Thyroid gland (tissue), 4 donors: ENCODE measurements around the gene SPINDOC.

Experiments
- POLR2A ChIP-seq, 2 donors: fragments of 450-650 bp; IDR thresholded peaks; one replicate each; pipeline ENCODE4 v1.6.1; 2017; ENCODE audit warnings: antibody characterized with exemption in 2 of 2, mild to moderate bottlenecking in 2 of 2, moderate library complexity in 1 of 2
- TF ChIP-seq, protein P1 (sequence below), 6 experiments: fragments of 200-600 bp in 3 of 6; fragments of 450-650 bp in 3 of 6; sonication (generic) in 3 of 6; IDR thresholded peaks; one replicate each; pipeline ENCODE4 v1.5.1; 2016 to 2019; ENCODE audit warnings: antibody characterized with exemption in 6 of 6, mild to moderate bottlenecking in 2 of 6, inconsistent platforms in 1 of 6, moderate library complexity in 1 of 6

DNA sequence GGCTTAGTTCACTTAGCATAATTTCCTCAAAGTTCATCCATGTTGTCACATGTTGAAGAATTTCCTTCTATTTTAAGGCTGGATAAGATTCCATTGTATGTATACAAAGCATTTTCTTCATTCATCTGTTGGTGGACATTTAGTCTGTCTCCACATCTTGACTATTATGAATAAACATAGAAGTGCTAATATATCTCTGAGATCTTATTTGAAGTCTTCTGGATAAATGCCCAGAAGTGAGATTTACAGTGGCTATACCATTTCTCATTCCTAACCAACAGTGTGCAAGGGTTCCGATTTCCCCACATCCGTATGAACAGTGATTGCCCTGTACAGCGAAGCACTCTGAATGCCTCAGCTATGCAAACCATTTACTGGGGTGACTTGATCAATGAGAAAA lies 38.1 kb upstream of the SPINDOC start:
- TF ChIP-seq, protein P1, sequence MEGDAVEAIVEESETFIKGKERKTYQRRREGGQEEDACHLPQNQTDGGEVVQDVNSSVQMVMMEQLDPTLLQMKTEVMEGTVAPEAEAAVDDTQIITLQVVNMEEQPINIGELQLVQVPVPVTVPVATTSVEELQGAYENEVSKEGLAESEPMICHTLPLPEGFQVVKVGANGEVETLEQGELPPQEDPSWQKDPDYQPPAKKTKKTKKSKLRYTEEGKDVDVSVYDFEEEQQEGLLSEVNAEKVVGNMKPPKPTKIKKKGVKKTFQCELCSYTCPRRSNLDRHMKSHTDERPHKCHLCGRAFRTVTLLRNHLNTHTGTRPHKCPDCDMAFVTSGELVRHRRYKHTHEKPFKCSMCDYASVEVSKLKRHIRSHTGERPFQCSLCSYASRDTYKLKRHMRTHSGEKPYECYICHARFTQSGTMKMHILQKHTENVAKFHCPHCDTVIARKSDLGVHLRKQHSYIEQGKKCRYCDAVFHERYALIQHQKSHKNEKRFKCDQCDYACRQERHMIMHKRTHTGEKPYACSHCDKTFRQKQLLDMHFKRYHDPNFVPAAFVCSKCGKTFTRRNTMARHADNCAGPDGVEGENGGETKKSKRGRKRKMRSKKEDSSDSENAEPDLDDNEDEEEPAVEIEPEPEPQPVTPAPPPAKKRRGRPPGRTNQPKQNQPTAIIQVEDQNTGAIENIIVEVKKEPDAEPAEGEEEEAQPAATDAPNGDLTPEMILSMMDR (IDR thresholded peaks at IDR 0.05) = no peak
- no peak for TF ChIP-seq POLR2A (IDR thresholded peaks at IDR 0.05)
